ENCODE results near the gene CLPTM1.

GRCh38 chr19:44948237-44948636 is 6.9 kb upstream of the CLPTM1 start:
- TF ChIP-seq CTCF (IDR thresholded peaks at IDR 0.05; ENCODE audit: poor library complexity, severe bottlenecking), result no peak
- no peak for TF ChIP-seq MXI1 (conservative IDR thresholded peaks at IDR 0.05; ENCODE audit: poor library complexity, severe bottlenecking)
- no peak for TF ChIP-seq TAF1 (IDR thresholded peaks at IDR 0.05; ENCODE audit: low read depth)
- TF ChIP-seq POLR2AphosphoS5 (IDR thresholded peaks at IDR 0.05), result no peak
- TF ChIP-seq EP300 (conservative IDR thresholded peaks at IDR 0.05; ENCODE audit: poor library complexity, severe bottlenecking), result no peak
